ENCODE results near the gene AKT2. TPM values are rescaled to one million over a fixed set of nuclear protein-coding genes. Genes with fewer than 3 reads are reported as not detected.

Gene AKT2
- total RNA-seq, 1 donor from 2014 or later: 163 TPM

DNA sequence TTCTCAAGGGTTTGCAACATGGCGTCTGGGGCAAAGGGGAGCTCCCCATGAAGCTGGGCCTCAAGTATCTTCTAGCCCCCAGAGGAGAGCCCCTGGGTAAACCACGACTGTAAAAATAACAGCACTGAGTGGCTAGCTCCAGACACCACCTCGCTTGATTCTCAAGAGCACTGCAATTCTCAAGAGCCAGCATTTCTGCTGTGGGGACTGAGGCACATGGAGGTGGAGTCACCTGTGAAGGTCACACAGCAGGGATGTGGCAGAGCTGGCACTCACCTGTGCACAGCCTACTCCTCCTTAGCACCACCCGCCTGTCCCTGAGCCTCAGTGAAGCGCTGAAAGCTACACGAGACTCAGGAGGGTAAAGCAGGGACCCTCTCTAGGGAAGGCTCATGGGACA is 38.0 kb downstream of the AKT2 start:
- Mint-ChIP-seq H3K4me3 (no peak overlapping the region), H3K9me3 (no peaks in the 10 kb centered on the region), H3K27ac (no peak overlapping the region), H3K36me3 (ENCODE audit: low read depth) (peaks cover 12% of the 10 kb centered on the region), H3K27me3 (no peaks in the 10 kb centered on the region), H3K4me1 (peaks cover 5% of the 10 kb centered on the region)
- intact Hi-C loops (cut with micrococcal nuclease): no loop called here
- DNase-seq: no peak

DNA sequence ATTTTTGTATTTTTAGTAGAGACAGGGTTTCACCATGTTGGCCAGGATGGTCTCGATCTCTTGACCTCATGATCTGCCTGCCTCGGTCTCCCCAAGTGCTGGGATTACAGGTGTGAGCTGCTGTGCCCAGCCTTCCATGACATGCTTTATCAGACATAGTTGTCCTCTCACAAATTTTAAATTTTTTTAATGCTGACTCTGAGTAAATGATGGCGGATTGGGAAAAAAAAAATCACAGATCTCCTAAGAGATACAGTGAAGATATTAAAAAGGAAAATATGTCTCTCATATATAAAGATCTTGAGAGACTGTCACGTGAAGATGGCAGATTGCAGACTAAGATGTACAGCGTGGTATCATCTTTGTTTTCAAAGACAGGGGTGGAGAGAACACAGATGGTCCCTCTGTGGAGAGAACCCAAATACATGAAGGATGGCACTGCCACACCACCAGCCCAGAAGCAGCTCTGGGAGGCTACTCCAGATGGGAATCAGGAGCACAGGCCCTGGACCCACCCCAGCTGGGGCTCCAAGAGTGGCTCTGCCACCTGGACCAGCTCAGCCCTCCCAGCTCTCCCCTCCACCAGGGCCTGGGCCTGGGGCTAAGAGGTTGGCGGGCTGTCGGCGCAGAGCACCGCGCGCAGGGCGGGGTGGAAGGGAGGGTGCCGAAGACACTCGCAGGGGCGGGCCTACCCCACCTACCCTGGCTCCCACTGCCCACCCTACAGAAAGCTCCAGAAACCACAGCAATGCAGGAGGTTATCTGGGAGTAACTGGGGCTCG is 38.7 kb downstream of the AKT2 start:
- no peaks in the 10 kb centered on the region for H3K27me3 Mint-ChIP-seq
- intact Hi-C loops (cut with micrococcal nuclease): no loop called here
- no peak for DNase-seq
- no peak overlapping the region for H3K4me3 Mint-ChIP-seq
- peaks cover 15% of the 10 kb centered on the region for H3K36me3 Mint-ChIP-seq (ENCODE audit: low read depth)
- H3K4me1 Mint-ChIP-seq: peaks cover 2% of the 10 kb centered on the region
- H3K9me3 Mint-ChIP-seq: no peaks in the 10 kb centered on the region
- H3K27ac Mint-ChIP-seq: no peak overlapping the region

DNA sequence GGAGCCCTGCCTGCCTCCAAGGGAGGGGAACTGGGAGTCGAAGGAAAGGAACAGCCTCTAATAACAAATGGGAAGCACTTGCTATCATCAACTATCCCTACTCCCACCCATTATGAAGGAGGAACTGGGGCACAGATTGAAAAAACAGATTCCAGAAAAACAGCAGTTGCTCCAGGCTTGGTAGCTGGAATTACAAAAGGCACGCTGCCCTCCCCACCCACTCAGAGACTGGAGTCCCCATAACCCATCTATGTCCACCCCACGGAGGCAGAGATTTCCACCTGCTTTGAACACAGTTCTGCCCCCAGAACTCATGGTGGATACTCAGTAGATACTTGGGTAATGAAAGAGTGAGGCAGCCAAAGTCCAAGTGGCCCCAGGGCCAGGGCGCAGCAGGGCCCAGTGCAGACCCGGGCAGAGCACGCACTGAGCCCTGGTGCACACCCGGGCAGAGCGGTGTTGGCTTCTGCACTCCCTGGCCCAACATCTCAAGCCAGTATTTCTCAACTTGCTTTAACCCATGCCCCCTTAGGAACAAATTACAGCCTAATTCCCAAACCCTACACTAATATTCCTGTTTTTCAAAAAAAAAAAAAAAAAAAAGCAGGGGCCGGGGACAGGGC is 39.5 kb downstream of the AKT2 start:
- Mint-ChIP-seq H3K4me1 (peaks cover 2% of the 10 kb centered on the region), H3K27me3 (no peaks in the 10 kb centered on the region), H3K4me3 (no peak overlapping the region), H3K9me3 (no peaks in the 10 kb centered on the region), H3K27ac (no peak overlapping the region), H3K36me3 (ENCODE audit: low read depth) (peaks cover 20% of the 10 kb centered on the region)
- intact Hi-C loops (cut with micrococcal nuclease): no loop called here
- DNase-seq: no peak

DNA sequence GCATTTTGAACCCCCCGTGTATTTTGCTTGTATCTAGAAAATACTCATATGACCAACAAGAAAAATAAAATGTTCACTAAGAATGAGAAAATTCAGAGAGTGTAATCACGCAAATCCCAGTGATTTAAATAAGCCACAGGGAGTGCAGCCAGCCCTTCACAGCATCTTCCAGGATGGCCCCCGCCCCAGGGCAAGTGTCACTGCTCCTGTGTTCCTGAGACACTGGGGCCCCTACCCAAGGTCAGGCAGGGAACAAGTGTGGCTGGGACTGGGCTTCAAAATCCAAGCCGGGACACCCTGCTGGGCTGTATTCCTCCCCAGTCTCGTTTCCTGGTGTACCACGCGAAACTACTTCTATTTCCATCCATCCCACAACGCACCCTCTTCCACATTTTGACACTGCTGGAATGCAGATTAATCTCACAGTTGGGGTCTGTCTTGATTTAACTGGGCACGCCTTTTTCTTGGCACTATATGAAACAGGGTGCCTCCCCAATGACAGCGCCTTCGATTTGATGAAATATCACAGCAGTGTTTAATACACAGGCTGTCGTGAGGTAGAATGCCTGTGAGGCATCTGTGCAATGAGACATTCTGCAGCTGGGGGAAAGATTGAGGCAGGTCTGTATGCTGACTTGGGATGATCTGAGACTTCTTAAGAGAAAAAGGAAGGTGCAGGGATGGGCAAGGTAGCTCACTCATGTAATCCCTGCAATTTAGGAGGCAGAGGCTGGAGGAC is 40.4 kb downstream of the AKT2 start:
- Mint-ChIP-seq H3K27me3 (no peaks in the 10 kb centered on the region), H3K27ac (no peak overlapping the region), H3K36me3 (ENCODE audit: low read depth) (peaks cover 16% of the 10 kb centered on the region), H3K4me3 (no peak overlapping the region), H3K9me3 (no peaks in the 10 kb centered on the region), H3K4me1 (peaks cover 1% of the 10 kb centered on the region)
- no peak for DNase-seq
- intact Hi-C loops (cut with micrococcal nuclease): no loop called here

DNA sequence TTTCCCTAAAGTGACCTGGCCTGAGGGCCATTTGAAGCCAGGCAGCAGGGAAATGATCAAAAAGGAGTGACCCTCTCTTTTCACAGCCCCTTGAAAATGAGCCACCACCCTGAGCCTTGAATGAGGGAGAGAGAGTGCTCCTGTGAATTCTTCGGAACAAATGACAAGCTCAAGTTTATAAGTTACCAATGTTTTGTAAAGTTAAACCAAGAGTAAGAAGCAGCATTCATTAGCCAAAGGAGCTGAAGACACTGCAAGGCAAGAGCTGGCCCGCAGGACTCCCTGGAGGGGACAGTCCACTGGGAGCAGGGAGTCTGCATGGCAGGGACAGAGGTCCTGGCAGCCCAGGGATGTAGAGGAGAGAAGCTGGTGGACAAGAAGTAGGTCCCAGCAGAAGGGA is 42.0 kb downstream of the AKT2 start:
- no peak overlapping the region for H3K4me3 Mint-ChIP-seq
- H3K36me3 Mint-ChIP-seq (ENCODE audit: low read depth): peaks cover 22% of the 10 kb centered on the region
- no peak for DNase-seq
- no peaks in the 10 kb centered on the region for H3K27me3 Mint-ChIP-seq
- H3K27ac Mint-ChIP-seq: no peak overlapping the region
- intact Hi-C loops (cut with micrococcal nuclease): no loop called here
- no peaks in the 10 kb centered on the region for H3K4me1 Mint-ChIP-seq
- H3K9me3 Mint-ChIP-seq: no peaks in the 10 kb centered on the region

DNA sequence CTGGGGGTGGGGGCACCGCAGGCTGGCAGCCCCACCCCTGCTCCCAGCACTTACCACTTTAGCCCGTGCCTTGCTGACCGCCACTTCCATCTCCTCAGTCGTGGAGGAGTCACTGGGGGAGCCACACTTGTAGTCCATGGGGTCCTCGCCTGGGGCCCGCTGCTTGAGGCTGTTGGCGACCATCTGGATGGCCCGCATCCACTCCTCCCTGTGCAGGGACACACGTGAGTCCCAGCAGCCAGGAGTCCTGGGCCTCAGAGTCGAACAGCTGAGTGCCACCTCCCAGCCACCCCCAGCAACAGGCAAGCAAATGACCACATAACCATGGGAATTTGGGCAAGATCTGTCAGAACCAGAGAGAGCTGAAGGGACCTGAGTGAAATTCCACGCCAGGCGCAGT is 42.7 kb downstream of the AKT2 start:
- Mint-ChIP-seq H3K27me3 (no peaks in the 10 kb centered on the region), H3K36me3 (ENCODE audit: low read depth) (peaks cover 26% of the 10 kb centered on the region), H3K4me1 (no peaks in the 10 kb centered on the region), H3K27ac (no peak overlapping the region), H3K9me3 (no peaks in the 10 kb centered on the region), H3K4me3 (no peak overlapping the region)
- DNase-seq: no peak
- intact Hi-C loops (cut with micrococcal nuclease): no loop called here

DNA sequence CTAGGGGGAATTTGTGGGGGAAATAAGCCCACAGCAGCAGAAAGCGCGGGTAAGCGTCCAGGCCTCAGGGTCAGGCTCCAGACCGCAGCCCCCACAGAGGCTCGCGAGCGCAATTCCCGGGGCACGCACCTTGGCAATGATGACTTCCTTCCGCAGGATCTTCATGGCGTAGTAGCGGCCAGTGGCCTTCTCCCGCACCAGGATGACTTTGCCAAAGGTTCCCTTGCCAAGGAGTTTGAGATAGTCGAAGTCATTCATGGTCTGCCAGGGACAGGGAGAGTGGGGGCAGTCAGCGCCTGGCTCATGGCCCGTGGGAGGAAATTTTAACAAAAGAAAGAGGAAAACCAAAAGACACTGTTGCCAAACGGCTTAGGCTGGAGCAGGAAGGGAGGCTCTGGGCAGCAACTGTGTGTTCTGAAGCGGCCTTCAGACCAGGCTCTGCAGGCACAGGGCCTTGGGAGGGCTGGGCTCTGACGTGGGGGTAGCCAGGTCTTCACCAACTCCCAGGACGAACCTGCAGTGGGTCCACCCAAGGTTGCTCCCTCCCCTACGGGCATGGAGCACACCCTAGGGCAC is 43.2 kb downstream of the AKT2 start:
- H3K9me3 Mint-ChIP-seq: no peaks in the 10 kb centered on the region
- H3K27me3 Mint-ChIP-seq: no peaks in the 10 kb centered on the region
- no peak for DNase-seq
- no peak overlapping the region for H3K4me3 Mint-ChIP-seq
- peaks cover under 1% of the 10 kb centered on the region for H3K4me1 Mint-ChIP-seq
- peaks cover 29% of the 10 kb centered on the region for H3K36me3 Mint-ChIP-seq (ENCODE audit: low read depth)
- H3K27ac Mint-ChIP-seq: no peak overlapping the region
- intact Hi-C loops (cut with micrococcal nuclease): no loop called here

DNA sequence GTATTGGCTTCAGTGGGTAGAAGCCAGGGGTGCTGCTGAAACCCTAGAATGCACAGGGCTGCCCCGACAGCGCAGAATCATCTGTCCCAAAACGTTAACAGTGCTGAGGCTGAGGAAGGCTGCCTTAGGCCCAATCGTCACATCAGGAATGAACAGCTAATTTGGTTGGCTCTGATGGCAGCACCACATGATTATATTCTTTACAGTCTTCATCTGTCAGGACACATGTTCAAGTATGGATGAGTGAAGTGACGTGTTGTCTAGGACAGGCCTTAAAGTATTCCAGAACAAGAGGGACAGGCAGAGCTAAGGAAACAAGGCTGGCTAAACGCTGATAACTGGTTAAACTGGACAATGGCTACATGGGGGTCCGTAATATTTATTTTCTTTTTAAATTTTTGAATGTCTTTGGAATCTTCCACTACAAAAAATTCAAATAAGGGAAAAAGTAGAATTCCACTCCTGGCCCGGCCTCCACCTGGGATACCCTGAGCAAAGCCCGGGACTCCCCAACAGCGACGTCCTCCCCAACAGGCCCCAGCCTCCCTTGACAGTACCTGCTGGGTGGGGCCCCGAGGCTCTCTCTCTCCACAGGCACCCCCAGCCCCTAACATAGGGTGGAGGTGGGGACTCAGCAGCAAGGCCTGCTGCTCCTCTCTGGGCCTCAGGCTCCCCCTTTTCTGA is 43.9 kb downstream of the AKT2 start:
- H3K36me3 Mint-ChIP-seq (ENCODE audit: low read depth): peaks cover 30% of the 10 kb centered on the region
- intact Hi-C loops (cut with micrococcal nuclease): no loop called here

DNA sequence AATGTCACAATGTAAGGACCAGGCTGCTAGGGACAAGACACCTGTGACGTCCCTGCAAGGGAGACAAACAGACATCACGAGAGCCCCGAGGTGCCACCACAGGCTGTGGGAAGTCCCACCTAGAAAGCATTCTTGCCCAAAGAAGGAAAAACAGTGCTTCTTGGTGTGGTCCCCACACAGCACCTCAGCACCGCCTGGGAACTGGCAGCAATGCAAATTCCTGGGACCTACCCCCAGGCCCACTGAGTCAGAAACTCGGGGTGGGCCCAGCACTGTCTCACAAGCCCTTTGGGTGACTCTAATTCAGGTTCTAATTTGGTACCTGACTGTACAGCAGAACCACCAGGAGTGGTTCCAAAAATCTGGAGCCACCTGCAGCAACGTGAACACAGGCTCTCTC is 44.8 kb downstream of the AKT2 start:
- Mint-ChIP-seq H3K27me3 (no peaks in the 10 kb centered on the region), H3K4me1 (peaks cover 2% of the 10 kb centered on the region), H3K36me3 (ENCODE audit: low read depth) (peaks cover 31% of the 10 kb centered on the region), H3K9me3 (no peaks in the 10 kb centered on the region), H3K4me3 (no peak overlapping the region), H3K27ac (no peak overlapping the region)
- no peak for DNase-seq
- intact Hi-C loops (cut with micrococcal nuclease): no loop called here

More for the DNA sequence above, 43.9 kb downstream of the AKT2 start:
- no peak for DNase-seq
- no peaks in the 10 kb centered on the region for H3K27me3 Mint-ChIP-seq
- H3K4me3 Mint-ChIP-seq: no peak overlapping the region
- H3K4me1 Mint-ChIP-seq: peaks cover 2% of the 10 kb centered on the region
- no peak overlapping the region for H3K27ac Mint-ChIP-seq
- no peaks in the 10 kb centered on the region for H3K9me3 Mint-ChIP-seq

DNA sequence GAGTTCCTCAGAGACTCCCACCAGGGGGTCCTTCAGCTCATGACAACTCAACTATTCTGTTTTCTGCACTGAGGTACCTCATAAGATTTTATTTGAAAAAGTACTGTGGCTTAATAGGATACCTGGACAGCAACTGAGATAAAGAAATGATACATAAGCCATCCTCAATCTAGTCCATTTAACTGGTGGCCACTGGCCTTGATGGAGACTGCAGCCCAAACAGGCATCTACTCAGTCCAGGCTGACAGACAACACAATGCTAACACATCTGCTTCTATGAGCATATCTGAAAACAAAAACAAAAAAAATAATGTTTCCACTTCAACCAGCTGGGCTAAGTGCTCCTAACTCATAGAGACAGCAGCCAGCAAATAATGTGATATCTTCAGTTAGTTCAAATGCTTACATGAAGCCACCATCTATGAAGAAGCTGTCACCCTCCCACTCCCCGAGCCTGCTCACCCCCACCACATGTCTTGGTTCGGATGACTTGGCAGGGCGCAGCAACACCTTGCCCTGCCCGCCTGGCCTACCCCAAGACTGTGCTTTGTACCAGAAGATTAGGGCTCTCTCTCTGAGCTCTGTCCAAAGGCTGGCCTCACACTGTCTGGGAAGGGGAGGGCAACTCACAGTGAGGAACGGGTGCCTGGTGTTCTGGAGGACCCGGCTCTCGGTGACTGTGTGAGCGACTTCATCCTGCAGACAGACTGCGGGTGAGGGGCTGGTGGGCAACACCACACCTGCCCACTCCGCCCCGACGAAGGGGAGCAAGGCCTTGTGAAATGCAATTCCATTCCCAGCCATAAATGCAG is 45.5 kb downstream of the AKT2 start:
- Mint-ChIP-seq H3K4me1 (peaks cover 2% of the 10 kb centered on the region), H3K36me3 (ENCODE audit: low read depth) (peaks cover 37% of the 10 kb centered on the region), H3K27ac (no peak overlapping the region), H3K27me3 (no peaks in the 10 kb centered on the region), H3K9me3 (no peaks in the 10 kb centered on the region), H3K4me3 (no peak overlapping the region)
- no peak for DNase-seq
- intact Hi-C loops (cut with micrococcal nuclease): no loop called here

DNA sequence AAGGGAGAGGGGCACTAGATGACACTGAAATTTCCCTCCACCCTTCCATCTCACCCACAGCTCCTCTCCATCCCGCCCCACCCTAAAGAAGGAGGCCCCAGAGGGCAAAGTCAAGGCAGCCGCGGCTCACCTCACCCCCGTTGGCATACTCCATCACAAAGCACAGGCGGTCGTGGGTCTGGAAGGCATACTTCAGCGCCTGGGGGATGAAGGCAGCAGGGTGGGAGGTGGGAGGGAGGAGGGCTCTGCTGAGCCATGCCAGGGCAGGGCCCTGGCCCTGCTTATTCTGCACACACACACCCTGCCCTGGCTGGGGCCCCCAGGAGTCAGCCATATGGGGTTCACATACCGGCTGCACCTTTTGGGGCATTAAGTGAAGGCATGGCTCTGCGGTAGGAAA is 46.4 kb downstream of the AKT2 start:
- peaks cover 43% of the 10 kb centered on the region for H3K36me3 Mint-ChIP-seq (ENCODE audit: low read depth)
- no peaks in the 10 kb centered on the region for H3K9me3 Mint-ChIP-seq
- H3K27me3 Mint-ChIP-seq: no peaks in the 10 kb centered on the region
- no peak for DNase-seq
- no peak overlapping the region for H3K4me3 Mint-ChIP-seq
- H3K27ac Mint-ChIP-seq: no peak overlapping the region
- intact Hi-C loops (cut with micrococcal nuclease): no loop called here
- H3K4me1 Mint-ChIP-seq: peaks cover 2% of the 10 kb centered on the region

DNA sequence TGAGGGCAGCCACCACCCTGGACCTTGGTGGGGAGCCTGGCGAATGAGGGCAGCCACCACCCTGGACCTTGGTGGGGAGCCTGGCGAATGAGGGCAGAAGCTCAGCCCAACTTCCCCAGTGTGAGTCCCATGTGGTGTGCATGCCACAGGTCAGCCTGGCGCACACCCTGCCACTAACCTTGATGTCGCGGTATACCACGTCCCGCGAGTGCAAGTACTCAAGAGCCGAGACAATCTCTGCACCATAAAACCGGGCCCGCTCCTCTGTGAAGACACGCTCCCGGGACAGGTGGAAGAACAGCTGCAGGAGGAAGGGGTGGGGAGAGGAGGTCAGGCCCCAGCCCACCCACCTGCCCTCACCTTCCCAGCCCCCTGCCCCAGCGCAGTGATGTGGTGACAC is 47.4 kb downstream of the AKT2 start:
- DNase-seq: no peak
- no peaks in the 10 kb centered on the region for H3K9me3 Mint-ChIP-seq
- H3K27me3 Mint-ChIP-seq: no peaks in the 10 kb centered on the region
- H3K36me3 Mint-ChIP-seq (ENCODE audit: low read depth): peaks cover 44% of the 10 kb centered on the region
- H3K27ac Mint-ChIP-seq: no peak overlapping the region
- H3K4me1 Mint-ChIP-seq: peaks cover 2% of the 10 kb centered on the region
- H3K4me3 Mint-ChIP-seq: no peak overlapping the region
- intact Hi-C loops (cut with micrococcal nuclease): no loop called here

DNA sequence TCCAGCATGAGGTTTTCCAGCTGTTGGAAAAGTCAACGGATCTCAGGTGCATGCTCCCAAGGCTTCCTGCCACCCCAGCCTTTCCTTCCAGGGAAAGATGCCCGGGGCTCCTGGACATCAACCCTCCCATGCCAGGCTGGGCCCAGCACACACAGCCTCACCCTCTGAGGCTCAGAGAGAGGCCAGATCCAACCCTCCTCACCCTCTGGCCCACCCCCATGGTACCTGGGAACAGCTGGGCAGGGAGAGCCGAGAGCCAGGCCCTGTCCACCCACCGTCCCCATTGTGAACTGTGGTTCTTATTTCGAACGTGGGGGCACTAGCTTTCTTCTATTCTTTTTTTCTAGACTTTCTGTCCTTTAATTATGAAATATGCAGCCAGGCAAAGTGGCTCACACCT is 48.8 kb downstream of the AKT2 start:
- no peak overlapping the region for H3K4me3 Mint-ChIP-seq
- H3K9me3 Mint-ChIP-seq: no peaks in the 10 kb centered on the region
- peaks cover 2% of the 10 kb centered on the region for H3K4me1 Mint-ChIP-seq
- no peaks in the 10 kb centered on the region for H3K27me3 Mint-ChIP-seq
- H3K27ac Mint-ChIP-seq: no peak overlapping the region
- H3K36me3 Mint-ChIP-seq (ENCODE audit: low read depth): peaks cover 38% of the 10 kb centered on the region
- DNase-seq: no peak
- intact Hi-C loops (cut with micrococcal nuclease): no loop called here

All from activated CD4-positive, alpha-beta T cell treated with anti-CD3 and anti-CD28 coated beads, Interleukin-2, amount 10 ng/mL, durations not matched to agents 24 days and 14 days (primary cell).